Measurements from ENCODE around the gene NRXN3. TPM values are rescaled to one million over a fixed set of nuclear protein-coding genes. Genes with fewer than 3 reads are reported as not detected.

The NRXN3 gene
- total and polyA plus RNA-seq, 2 experiments from 2014 or later: 1.0 to 1.8 TPM

DNA sequence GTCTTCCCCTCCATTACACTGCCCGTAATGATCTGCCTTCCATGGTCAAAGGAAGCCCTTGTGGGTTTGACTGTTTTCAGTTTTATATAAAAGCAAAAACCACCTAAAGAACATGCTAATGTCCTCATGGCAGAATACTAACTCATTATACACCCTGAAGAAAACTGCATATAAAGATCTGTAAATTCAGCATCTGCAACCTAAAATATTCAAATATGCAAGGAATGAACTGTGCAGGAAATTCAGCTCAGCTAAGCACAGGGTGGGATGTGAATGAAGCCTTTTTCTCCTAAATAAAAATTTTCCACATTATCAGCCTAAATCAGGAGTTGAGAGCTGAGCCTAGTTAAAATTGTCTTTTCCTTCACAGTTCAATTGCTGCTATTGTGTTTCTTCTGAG lies 128.1 kb downstream of the NRXN3 start:
- Histone ChIP-seq H3K27ac (ENCODE audit: low read depth) (no peak overlapping the region), H3K79me2 (replicated peaks; ENCODE audit: insufficient read depth) (no peaks in the 10 kb centered on the region), H3K4me2 (no peak overlapping the region), H2AFZ (0 out of 2 replicates have a peak overlapping the region, but pooled peaks have one; percentile 90), H3K4me3 (no peak overlapping the region), H3K36me3 (ENCODE audit: insufficient read depth) (no peaks in the 10 kb centered on the region), H3F3A (replicated peaks; ENCODE audit: low read depth) (no peaks in the 10 kb centered on the region), H4K20me1 (replicated peaks; ENCODE audit: insufficient read depth) (no peaks in the 10 kb centered on the region), H3K9me2 (ENCODE audit: insufficient read depth) (peaks cover 7% of the 10 kb centered on the region; the same call in 1 of the 2 replicates), H3K4me1 (ENCODE audit: insufficient read depth) (peaks cover 4% of the 10 kb centered on the region), H3K27me3 (ENCODE audit: insufficient read depth) (no peaks in the 10 kb centered on the region)
- Mint-ChIP-seq H3K27ac (no peak overlapping the region), H3K4me1 (peaks cover 28% of the 10 kb centered on the region), H3K27me3 (ENCODE audit: insufficient read depth, low read depth, poor library complexity) (peaks cover 5% of the 10 kb centered on the region), H3K36me3 (ENCODE audit: low read depth) (no peaks in the 10 kb centered on the region), H3K4me3 (no peak overlapping the region), H3K9me3 (no peaks in the 10 kb centered on the region)
- no peak for DNase-seq (ENCODE audit: low spot score)
- TF ChIP-seq, protein P1, sequence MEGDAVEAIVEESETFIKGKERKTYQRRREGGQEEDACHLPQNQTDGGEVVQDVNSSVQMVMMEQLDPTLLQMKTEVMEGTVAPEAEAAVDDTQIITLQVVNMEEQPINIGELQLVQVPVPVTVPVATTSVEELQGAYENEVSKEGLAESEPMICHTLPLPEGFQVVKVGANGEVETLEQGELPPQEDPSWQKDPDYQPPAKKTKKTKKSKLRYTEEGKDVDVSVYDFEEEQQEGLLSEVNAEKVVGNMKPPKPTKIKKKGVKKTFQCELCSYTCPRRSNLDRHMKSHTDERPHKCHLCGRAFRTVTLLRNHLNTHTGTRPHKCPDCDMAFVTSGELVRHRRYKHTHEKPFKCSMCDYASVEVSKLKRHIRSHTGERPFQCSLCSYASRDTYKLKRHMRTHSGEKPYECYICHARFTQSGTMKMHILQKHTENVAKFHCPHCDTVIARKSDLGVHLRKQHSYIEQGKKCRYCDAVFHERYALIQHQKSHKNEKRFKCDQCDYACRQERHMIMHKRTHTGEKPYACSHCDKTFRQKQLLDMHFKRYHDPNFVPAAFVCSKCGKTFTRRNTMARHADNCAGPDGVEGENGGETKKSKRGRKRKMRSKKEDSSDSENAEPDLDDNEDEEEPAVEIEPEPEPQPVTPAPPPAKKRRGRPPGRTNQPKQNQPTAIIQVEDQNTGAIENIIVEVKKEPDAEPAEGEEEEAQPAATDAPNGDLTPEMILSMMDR (conservative IDR thresholded peaks at IDR 0.05; ENCODE audit: low read depth in 2 of 2): no peak
- TF ChIP-seq CREB1 (CRISPR knock-in tag; IDR thresholded peaks at IDR 0.05; ENCODE audit: low read depth): no peak
- no peak for TF ChIP-seq EZH2phosphoT487 (IDR thresholded peaks at IDR 0.05; ENCODE audit: unreplicated experiment)
- no peak for TF ChIP-seq EZH2 (IDR thresholded peaks at IDR 0.05; ENCODE audit: low read depth, unreplicated experiment)
- TF ChIP-seq, protein P2, sequence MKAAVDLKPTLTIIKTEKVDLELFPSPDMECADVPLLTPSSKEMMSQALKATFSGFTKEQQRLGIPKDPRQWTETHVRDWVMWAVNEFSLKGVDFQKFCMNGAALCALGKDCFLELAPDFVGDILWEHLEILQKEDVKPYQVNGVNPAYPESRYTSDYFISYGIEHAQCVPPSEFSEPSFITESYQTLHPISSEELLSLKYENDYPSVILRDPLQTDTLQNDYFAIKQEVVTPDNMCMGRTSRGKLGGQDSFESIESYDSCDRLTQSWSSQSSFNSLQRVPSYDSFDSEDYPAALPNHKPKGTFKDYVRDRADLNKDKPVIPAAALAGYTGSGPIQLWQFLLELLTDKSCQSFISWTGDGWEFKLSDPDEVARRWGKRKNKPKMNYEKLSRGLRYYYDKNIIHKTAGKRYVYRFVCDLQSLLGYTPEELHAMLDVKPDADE (IDR thresholded peaks at IDR 0.05): no peak
- TF ChIP-seq NANOG (IDR thresholded peaks at IDR 0.05; ENCODE audit: borderline replicate concordance): no peak
- TF ChIP-seq POLR2AphosphoS5 (IDR thresholded peaks at IDR 0.05; ENCODE audit: low read depth): no peak
- no peak for TF ChIP-seq STAT1 (IDR thresholded peaks at IDR 0.05; ENCODE audit: unreplicated experiment)
- TF ChIP-seq ZNF331 (CRISPR knock-in tag; IDR thresholded peaks at IDR 0.05; ENCODE audit: low read depth): no peak
- TF ChIP-seq, protein P3, sequence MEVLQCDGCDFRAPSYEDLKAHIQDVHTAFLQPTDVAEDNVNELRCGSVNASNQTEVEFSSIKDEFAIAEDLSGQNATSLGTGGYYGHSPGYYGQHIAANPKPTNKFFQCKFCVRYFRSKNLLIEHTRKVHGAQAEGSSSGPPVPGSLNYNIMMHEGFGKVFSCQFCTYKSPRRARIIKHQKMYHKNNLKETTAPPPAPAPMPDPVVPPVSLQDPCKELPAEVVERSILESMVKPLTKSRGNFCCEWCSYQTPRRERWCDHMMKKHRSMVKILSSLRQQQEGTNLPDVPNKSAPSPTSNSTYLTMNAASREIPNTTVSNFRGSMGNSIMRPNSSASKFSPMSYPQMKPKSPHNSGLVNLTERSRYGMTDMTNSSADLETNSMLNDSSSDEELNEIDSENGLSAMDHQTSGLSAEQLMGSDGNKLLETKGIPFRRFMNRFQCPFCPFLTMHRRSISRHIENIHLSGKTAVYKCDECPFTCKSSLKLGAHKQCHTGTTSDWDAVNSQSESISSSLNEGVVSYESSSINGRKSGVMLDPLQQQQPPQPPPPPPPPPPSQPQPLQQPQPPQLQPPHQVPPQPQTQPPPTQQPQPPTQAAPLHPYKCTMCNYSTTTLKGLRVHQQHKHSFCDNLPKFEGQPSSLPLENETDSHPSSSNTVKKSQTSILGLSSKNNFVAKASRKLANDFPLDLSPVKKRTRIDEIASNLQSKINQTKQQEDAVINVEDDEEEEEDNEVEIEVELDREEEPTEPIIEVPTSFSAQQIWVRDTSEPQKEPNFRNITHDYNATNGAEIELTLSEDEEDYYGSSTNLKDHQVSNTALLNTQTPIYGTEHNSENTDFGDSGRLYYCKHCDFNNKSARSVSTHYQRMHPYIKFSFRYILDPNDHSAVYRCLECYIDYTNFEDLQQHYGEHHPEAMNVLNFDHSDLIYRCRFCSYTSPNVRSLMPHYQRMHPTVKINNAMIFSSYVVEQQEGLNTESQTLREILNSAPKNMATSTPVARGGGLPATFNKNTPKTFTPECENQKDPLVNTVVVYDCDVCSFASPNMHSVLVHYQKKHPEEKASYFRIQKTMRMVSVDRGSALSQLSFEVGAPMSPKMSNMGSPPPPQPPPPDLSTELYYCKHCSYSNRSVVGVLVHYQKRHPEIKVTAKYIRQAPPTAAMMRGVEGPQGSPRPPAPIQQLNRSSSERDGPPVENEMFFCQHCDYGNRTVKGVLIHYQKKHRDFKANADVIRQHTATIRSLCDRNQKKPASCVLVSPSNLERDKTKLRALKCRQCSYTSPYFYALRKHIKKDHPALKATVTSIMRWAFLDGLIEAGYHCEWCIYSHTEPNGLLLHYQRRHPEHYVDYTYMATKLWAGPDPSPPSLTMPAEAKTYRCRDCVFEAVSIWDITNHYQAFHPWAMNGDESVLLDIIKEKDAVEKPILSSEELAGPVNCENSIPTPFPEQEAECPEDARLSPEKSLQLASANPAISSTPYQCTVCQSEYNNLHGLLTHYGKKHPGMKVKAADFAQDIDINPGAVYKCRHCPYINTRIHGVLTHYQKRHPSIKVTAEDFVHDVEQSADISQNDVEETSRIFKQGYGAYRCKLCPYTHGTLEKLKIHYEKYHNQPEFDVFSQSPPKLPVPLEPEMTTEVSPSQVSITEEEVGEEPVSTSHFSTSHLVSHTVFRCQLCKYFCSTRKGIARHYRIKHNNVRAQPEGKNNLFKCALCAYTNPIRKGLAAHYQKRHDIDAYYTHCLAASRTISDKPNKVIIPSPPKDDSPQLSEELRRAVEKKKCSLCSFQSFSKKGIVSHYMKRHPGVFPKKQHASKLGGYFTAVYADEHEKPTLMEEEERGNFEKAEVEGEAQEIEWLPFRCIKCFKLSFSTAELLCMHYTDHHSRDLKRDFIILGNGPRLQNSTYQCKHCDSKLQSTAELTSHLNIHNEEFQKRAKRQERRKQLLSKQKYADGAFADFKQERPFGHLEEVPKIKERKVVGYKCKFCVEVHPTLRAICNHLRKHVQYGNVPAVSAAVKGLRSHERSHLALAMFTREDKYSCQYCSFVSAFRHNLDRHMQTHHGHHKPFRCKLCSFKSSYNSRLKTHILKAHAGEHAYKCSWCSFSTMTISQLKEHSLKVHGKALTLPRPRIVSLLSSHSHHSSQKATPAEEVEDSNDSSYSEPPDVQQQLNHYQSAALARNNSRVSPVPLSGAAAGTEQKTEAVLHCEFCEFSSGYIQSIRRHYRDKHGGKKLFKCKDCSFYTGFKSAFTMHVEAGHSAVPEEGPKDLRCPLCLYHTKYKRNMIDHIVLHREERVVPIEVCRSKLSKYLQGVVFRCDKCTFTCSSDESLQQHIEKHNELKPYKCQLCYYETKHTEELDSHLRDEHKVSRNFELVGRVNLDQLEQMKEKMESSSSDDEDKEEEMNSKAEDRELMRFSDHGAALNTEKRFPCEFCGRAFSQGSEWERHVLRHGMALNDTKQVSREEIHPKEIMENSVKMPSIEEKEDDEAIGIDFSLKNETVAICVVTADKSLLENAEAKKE (CRISPR knock-in tag; IDR thresholded peaks at IDR 0.05): no peak
- TF ChIP-seq, protein P4, sequence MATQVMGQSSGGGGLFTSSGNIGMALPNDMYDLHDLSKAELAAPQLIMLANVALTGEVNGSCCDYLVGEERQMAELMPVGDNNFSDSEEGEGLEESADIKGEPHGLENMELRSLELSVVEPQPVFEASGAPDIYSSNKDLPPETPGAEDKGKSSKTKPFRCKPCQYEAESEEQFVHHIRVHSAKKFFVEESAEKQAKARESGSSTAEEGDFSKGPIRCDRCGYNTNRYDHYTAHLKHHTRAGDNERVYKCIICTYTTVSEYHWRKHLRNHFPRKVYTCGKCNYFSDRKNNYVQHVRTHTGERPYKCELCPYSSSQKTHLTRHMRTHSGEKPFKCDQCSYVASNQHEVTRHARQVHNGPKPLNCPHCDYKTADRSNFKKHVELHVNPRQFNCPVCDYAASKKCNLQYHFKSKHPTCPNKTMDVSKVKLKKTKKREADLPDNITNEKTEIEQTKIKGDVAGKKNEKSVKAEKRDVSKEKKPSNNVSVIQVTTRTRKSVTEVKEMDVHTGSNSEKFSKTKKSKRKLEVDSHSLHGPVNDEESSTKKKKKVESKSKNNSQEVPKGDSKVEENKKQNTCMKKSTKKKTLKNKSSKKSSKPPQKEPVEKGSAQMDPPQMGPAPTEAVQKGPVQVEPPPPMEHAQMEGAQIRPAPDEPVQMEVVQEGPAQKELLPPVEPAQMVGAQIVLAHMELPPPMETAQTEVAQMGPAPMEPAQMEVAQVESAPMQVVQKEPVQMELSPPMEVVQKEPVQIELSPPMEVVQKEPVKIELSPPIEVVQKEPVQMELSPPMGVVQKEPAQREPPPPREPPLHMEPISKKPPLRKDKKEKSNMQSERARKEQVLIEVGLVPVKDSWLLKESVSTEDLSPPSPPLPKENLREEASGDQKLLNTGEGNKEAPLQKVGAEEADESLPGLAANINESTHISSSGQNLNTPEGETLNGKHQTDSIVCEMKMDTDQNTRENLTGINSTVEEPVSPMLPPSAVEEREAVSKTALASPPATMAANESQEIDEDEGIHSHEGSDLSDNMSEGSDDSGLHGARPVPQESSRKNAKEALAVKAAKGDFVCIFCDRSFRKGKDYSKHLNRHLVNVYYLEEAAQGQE (IDR thresholded peaks at IDR 0.05; ENCODE audit: unreplicated experiment): no peak
- TF ChIP-seq ZNF114 (CRISPR knock-in tag; IDR thresholded peaks at IDR 0.05): no peak
- no peak for TF ChIP-seq JUNB (IDR thresholded peaks at IDR 0.05; ENCODE audit: unreplicated experiment)
- ATAC-seq: no peak; the same call in 2 of the 3 replicates

All from GM23338 (cell line).